Skeletal muscle tissue (tissue), 4 donors: ENCODE data around the gene PTH1R. TPM values are rescaled to one million over a fixed set of nuclear protein-coding genes. Genes with fewer than 3 reads are reported as not detected.

Experiments
- H3K27ac ChIP-seq: one replicate; pipeline ENCODE4 v1.7.0; 2013; ENCODE audit warnings: mild to moderate bottlenecking, low read depth, low read length, inconsistent platforms
- H3K27me3 ChIP-seq, 3 donors: one replicate each; pipeline ENCODE4 v1.7.0; 2013; ENCODE audit warnings: low read length in 3 of 3; ENCODE audit not compliant: control insufficient read depth in 3 of 3, insufficient read depth in 3 of 3
- H3K36me3 ChIP-seq, 3 donors: one replicate each; pipeline ENCODE4 v1.7.0; 2013; ENCODE audit warnings: low read length in 3 of 3; ENCODE audit not compliant: control insufficient read depth in 3 of 3, insufficient read depth in 3 of 3
- H3K4me1 ChIP-seq, 3 donors: one replicate each; pipeline ENCODE4 v1.7.0; 2013; ENCODE audit warnings: low read length in 3 of 3, mild to moderate bottlenecking in 3 of 3; ENCODE audit not compliant: control insufficient read depth in 3 of 3, insufficient read depth in 3 of 3
- H3K4me3 ChIP-seq, 3 donors: one replicate each; pipeline ENCODE4 v1.7.0; 2013; ENCODE audit warnings: low read length in 3 of 3
- H3K9ac ChIP-seq, 3 donors: one replicate each; pipeline ENCODE4 v1.7.0; 2013; ENCODE audit warnings: low read length in 3 of 3, mild to moderate bottlenecking in 3 of 3, moderate library complexity in 2 of 3, low read depth in 1 of 3
- H3K9me3 ChIP-seq, 3 donors: one replicate each; pipeline ENCODE4 v1.7.0; 2013; ENCODE audit warnings: low read length in 3 of 3; ENCODE audit not compliant: control insufficient read depth in 3 of 3
- total RNA-seq: library from RNA; depleted of rRNA; stranded (reverse); fragments of >200 nt; gene quantifications from one replicate; pipeline ENCODE4 v1.2.3, GENCODE V29; 2014
- donor health status: Osteomylitis.

PTH1R gene
- total RNA-seq, 1 donor from 2014 or later, result 9.4 TPM

- peak overlapping the region; percentile 88 to 99 (median 92) for H3K9ac ChIP-seq
- peaks cover 0 to 44% (median 10%) of the 10 kb centered on the region in 3 donors for H3K36me3 ChIP-seq
- H3K4me3 ChIP-seq, result peak overlapping the region; percentile 68 to 96 (median 73)
- peaks cover 30 to 75% (median 69%) of the 10 kb centered on the region in 3 donors for H3K4me1 ChIP-seq
- H3K27me3 ChIP-seq, result no peaks in the 10 kb centered on the region
- no peaks in the 10 kb centered on the region for H3K9me3 ChIP-seq
- H3K27ac ChIP-seq, result peak overlapping the region; percentile 92
Measured at GRCh38 chr3:46862369-46863025, 15.0 kb upstream of the PTH1R start.

GRCh38 chr3:46863261-46863782 lies 14.2 kb upstream of the PTH1R start, which contains the start of gene MYL3:
TSS of gene MYL3 (minus strand) at chr3:46863444. CDS start at chr3:46863390, 54 bp downstream.
- peaks cover 38 to 76% (median 69%) of the 10 kb centered on the region in 3 donors for H3K4me1 ChIP-seq
- H3K27ac ChIP-seq, result peak within 1 kb of the TSS; percentile 92
- no peaks in the 10 kb centered on the region for H3K9me3 ChIP-seq
- no peaks in the 10 kb centered on the region for H3K27me3 ChIP-seq
- peak within 1 kb of the TSS; percentile 68 to 96 (median 73) for H3K4me3 ChIP-seq
- peaks cover 0 to 36% (median 10%) of the 10 kb centered on the region in 3 donors for H3K36me3 ChIP-seq
- H3K9ac ChIP-seq, result peak within 1 kb of the TSS; percentile 88 to 99 (median 92)

GRCh38 chr3:46864061-46864881 lies 13.2 kb upstream of the PTH1R start:
- H3K4me3 ChIP-seq, result peak overlapping the region; percentile 60 to 88 (median 73)
- peaks cover 40 to 75% (median 68%) of the 10 kb centered on the region in 3 donors for H3K4me1 ChIP-seq
- no peaks in the 10 kb centered on the region for H3K27me3 ChIP-seq
- peak overlapping the region; percentile 92 for H3K27ac ChIP-seq
- peaks cover 0 to 26% (median 10%) of the 10 kb centered on the region in 3 donors for H3K36me3 ChIP-seq
- H3K9me3 ChIP-seq, result no peaks in the 10 kb centered on the region
- peak overlapping the region; percentile 74 to 97 (median 77) for H3K9ac ChIP-seq

- H3K9ac ChIP-seq, result peak overlapping the region; percentile 74 to 97 (median 77)
- peak overlapping the region; percentile 92 for H3K27ac ChIP-seq
- peak overlapping the region in 2 of 3 donors; percentile 9 to 88 for H3K4me3 ChIP-seq
- H3K36me3 ChIP-seq, result peaks cover 0 to 21% (median 10%) of the 10 kb centered on the region in 3 donors
- no peaks in the 10 kb centered on the region for H3K9me3 ChIP-seq
- no peaks in the 10 kb centered on the region for H3K27me3 ChIP-seq
- peaks cover 40 to 73% (median 67%) of the 10 kb centered on the region in 3 donors for H3K4me1 ChIP-seq
Measured at GRCh38 chr3:46865031-46865507, 12.5 kb upstream of the PTH1R start.

- no peaks in the 10 kb centered on the region for H3K9me3 ChIP-seq
- peaks cover 0 to 16% (median 9%) of the 10 kb centered on the region in 3 donors for H3K36me3 ChIP-seq
- H3K4me1 ChIP-seq, result peaks cover 42 to 73% (median 67%) of the 10 kb centered on the region in 3 donors
- peak overlapping the region; percentile 92 for H3K27ac ChIP-seq
- H3K27me3 ChIP-seq, result no peaks in the 10 kb centered on the region
- no peak overlapping the region for H3K4me3 ChIP-seq
- H3K9ac ChIP-seq, result peak overlapping the region in 1 of 3 donors; percentile 50
Measured at GRCh38 chr3:46865546-46865945, 12.0 kb upstream of the PTH1R start.

- peaks cover 36 to 73% (median 69%) of the 10 kb centered on the region in 3 donors for H3K4me1 ChIP-seq
- peaks cover 0 to 11% (median 4%) of the 10 kb centered on the region in 3 donors for H3K36me3 ChIP-seq
- H3K27me3 ChIP-seq, result no peaks in the 10 kb centered on the region
- H3K9ac ChIP-seq, result peak overlapping the region in 1 of 3 donors; percentile 50
- H3K9me3 ChIP-seq, result no peaks in the 10 kb centered on the region
- H3K27ac ChIP-seq, result no peak overlapping the region
- H3K4me3 ChIP-seq, result no peak overlapping the region
Measured at GRCh38 chr3:46866032-46866595, 11.4 kb upstream of the PTH1R start.

- Histone ChIP-seq H3K27me3 (no peaks in the 10 kb centered on the region), H3K4me3 (peak overlapping the region; percentile 42 to 60 (median 48)), H3K36me3 (peaks cover 0 to 5% (median 0%) of the 10 kb centered on the region in 3 donors), H3K27ac (peak overlapping the region; percentile 56), H3K9me3 (no peaks in the 10 kb centered on the region), H3K4me1 (peaks cover 35 to 72% (median 67%) of the 10 kb centered on the region in 3 donors), H3K9ac (peak overlapping the region; percentile 46 to 74 (median 65))
Measured at GRCh38 chr3:46866720-46867549, 10.6 kb upstream of the PTH1R start.

- peak overlapping the region; percentile 42 to 60 (median 48) for H3K4me3 ChIP-seq
- H3K27ac ChIP-seq, result peak overlapping the region; percentile 56
- H3K4me1 ChIP-seq, result peaks cover 33 to 69% (median 62%) of the 10 kb centered on the region in 3 donors
- peak overlapping the region; percentile 59 to 74 (median 65) for H3K9ac ChIP-seq
- H3K36me3 ChIP-seq, result peaks cover 0 to 4% (median 0%) of the 10 kb centered on the region in 3 donors
- no peaks in the 10 kb centered on the region for H3K9me3 ChIP-seq
- H3K27me3 ChIP-seq, result no peaks in the 10 kb centered on the region
Measured at GRCh38 chr3:46867550-46867898, 10.0 kb upstream of the PTH1R start.

GRCh38 chr3:46868287-46868686 lies 9.2 kb upstream of the PTH1R start:
- Histone ChIP-seq H3K9ac (peak overlapping the region; percentile 40 to 74 (median 59)), H3K27me3 (no peaks in the 10 kb centered on the region), H3K27ac (peak overlapping the region; percentile 44), H3K4me3 (no peak overlapping the region), H3K4me1 (peaks cover 36 to 70% (median 67%) of the 10 kb centered on the region in 3 donors), H3K9me3 (no peaks in the 10 kb centered on the region), H3K36me3 (no peaks in the 10 kb centered on the region)
